Upper lobe of left lung (tissue), 6 donors: ENCODE measurements around the gene LMBR1. TPM values are rescaled to one million over a fixed set of nuclear protein-coding genes. Genes with fewer than 3 reads are reported as not detected.

Source experiments
- ATAC-seq, 2 donors: fragments of 200-7000 bp; cut with Tn5 transposase; one replicate each; pipeline ENCODE4 v1.9.1; 2022; ENCODE audit warnings: mild to moderate bottlenecking in 2 of 2, moderate library complexity in 2 of 2; ENCODE audit not compliant: low FRiP score in 2 of 2
- DNase-seq, 2 donors: peaks; one replicate each; pipeline ENCODE4 v3.0.0-alpha.2; 2019 to 2020
- H3K27ac ChIP-seq, 4 donors: fragments of 200-600 bp; sonication (generic); one replicate each; pipeline ENCODE4 v1.5.1; 2016 to 2019
- H3K27me3 ChIP-seq, 4 donors: fragments of 200-600 bp; sonication (generic); one replicate each; pipeline ENCODE4 v1.5.1; 2017 to 2019
- H3K36me3 ChIP-seq, 4 donors: fragments of 200-600 bp; sonication (generic); one replicate each; pipeline ENCODE4 v1.5.1; 2016 to 2019
- H3K4me1 ChIP-seq, 4 donors: fragments of 200-600 bp; sonication (generic); one replicate each; pipeline ENCODE4 v1.5.1; 2018 to 2019
- H3K4me3 ChIP-seq, 4 donors: fragments of 200-600 bp; sonication (generic); one replicate each; pipeline ENCODE4 v1.5.1; 2017 to 2019; ENCODE audit warnings: mild to moderate bottlenecking in 2 of 4, moderate library complexity in 1 of 4
- H3K9me3 ChIP-seq, 4 donors: fragments of 200-600 bp; sonication (generic); one replicate each; pipeline ENCODE4 v1.5.1; 2018 to 2019
- EP300 ChIP-seq, 4 donors: sonication (generic); formaldehyde crosslinking; IDR thresholded peaks; one replicate each; pipeline ENCODE4 v1.5.1; 2017; ENCODE audit warnings: antibody characterized with exemption in 4 of 4, control low read depth in 2 of 4
- POLR2A ChIP-seq, 4 donors: fragments of 450-650 bp; IDR thresholded peaks; one replicate each; pipeline ENCODE4 v1.5.1; 2016 to 2017; ENCODE audit warnings: antibody characterized with exemption in 4 of 4, mild to moderate bottlenecking in 2 of 4
- POLR2AphosphoS5 ChIP-seq, 2 donors: sonication (generic); formaldehyde crosslinking; IDR thresholded peaks; one replicate each; pipeline ENCODE4 v1.5.1; 2017; ENCODE audit warnings: antibody characterized with exemption in 2 of 2
- WGBS, 2 donors: methylation state at CpG; one replicate each; pipeline ENCODE4 v1.1.5; 2017 to 2018; 5-methylcytosine and 5-hydroxymethylcytosine counted together
- total RNA-seq, 6 donors: library from RNA; depleted of rRNA in 4 of 6; stranded (reverse); fragments of >200 nt in 4 of 6; gene quantifications; one replicate each; pipeline versions ENCODE4 v1.1.0 to v1.2.1, GENCODE V29; 2016 to 2021
- TF ChIP-seq, protein P1 (sequence below), 6 experiments: fragments of 450-650 bp in 4 of 6; fragments of 200-600 bp in 2 of 6; sonication (generic) in 2 of 6; IDR thresholded peaks; one replicate each; pipeline ENCODE4 v1.5.1; 2016 to 2019; ENCODE audit warnings: antibody characterized with exemption in 6 of 6
- donor health status: DM: no; HTN: no; CAD: no; lungs with moderate emphysema.
- donor health status: DM: no; HTN: yes; CAD: no; lungs with severe emphysema.

LMBR1 gene
- total RNA-seq, 6 donors from 2014 or later, result 58.6 to 159 (median 81.0) TPM

- ATAC-seq (no peak), DNase-seq (no peak)
- Histone ChIP-seq H3K36me3 (peaks cover 0 to 7% (median 2%) of the 10 kb centered on the region in 4 donors), H3K4me3 (no peak overlapping the region), H3K27ac (no peak overlapping the region), H3K9me3 (peaks cover 0 to 25% (median 3%) of the 10 kb centered on the region in 4 donors), H3K27me3 (no peaks in the 10 kb centered on the region), H3K4me1 (no peaks in the 10 kb centered on the region)
- 97 to 99% methylated on average over 3 of the region's 3 CpGs for WGBS, 2 donors
- TF ChIP-seq POLR2AphosphoS5 (IDR thresholded peaks at IDR 0.05), result no peak
- no peak for TF ChIP-seq EP300 (IDR thresholded peaks at IDR 0.05)
- TF ChIP-seq, protein P1, sequence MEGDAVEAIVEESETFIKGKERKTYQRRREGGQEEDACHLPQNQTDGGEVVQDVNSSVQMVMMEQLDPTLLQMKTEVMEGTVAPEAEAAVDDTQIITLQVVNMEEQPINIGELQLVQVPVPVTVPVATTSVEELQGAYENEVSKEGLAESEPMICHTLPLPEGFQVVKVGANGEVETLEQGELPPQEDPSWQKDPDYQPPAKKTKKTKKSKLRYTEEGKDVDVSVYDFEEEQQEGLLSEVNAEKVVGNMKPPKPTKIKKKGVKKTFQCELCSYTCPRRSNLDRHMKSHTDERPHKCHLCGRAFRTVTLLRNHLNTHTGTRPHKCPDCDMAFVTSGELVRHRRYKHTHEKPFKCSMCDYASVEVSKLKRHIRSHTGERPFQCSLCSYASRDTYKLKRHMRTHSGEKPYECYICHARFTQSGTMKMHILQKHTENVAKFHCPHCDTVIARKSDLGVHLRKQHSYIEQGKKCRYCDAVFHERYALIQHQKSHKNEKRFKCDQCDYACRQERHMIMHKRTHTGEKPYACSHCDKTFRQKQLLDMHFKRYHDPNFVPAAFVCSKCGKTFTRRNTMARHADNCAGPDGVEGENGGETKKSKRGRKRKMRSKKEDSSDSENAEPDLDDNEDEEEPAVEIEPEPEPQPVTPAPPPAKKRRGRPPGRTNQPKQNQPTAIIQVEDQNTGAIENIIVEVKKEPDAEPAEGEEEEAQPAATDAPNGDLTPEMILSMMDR (IDR thresholded peaks at IDR 0.05), result no peak
- no peak for TF ChIP-seq POLR2A (IDR thresholded peaks at IDR 0.05)
Measured at GRCh38 chr7:156693627-156694026, 199.4 kb downstream of the LMBR1 start.

DNA sequence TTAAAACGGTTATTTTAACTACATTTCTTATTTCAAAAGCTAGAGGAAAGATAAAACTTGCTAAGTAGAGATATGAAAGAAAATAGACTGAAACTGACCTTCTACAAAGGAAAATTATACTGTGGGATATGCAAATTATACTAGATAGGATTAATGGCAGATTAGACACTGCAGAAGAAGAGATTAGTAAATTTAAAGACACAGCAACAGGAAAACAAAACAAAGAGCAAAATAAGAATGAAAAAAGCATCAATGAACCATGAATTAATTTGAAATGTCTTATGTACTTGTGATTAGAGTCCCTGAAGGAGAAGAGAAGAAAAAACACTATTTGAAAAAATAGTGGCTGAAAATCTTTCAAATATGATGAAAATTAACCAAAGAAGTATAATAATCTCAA is 200.1 kb downstream of the LMBR1 start:
- 84 to 85% methylated on average over 1 of the region's 1 CpG for WGBS, 2 donors
- no peak overlapping the region for H3K4me3 ChIP-seq

DNA sequence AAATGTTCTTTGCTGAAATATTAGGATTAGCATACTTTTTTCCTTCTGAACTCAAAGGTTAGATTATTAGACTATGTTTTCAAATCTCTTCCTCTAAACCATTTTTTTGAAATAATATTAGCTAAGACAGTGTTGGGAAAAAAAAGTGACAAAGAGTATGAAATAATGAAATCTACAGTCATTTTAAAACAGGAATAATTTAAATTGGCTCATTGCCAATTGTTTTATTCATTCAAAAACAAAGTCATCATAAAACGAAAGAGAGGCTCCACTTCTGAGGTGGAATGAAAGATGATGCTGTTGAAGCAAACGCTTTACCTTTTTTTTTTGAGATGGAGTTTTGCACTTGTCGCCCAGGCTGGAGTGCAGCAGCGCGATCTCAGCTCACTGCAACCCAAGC is 201.2 kb downstream of the LMBR1 start:
- Histone ChIP-seq H3K36me3 (no peaks in the 10 kb centered on the region), H3K27ac (no peak overlapping the region), H3K4me3 (no peak overlapping the region), H3K9me3 (peaks cover 0 to 6% (median 0%) of the 10 kb centered on the region in 4 donors), H3K4me1 (no peaks in the 10 kb centered on the region), H3K27me3 (no peaks in the 10 kb centered on the region)
- 72 to 91% methylated on average over 5 of the region's 5 CpGs for WGBS, 2 donors
- DNase-seq (no peak), ATAC-seq (no peak)
- TF ChIP-seq, protein P1 (IDR thresholded peaks at IDR 0.05), result no peak
- no peak for TF ChIP-seq POLR2A (IDR thresholded peaks at IDR 0.05)
- TF ChIP-seq EP300 (IDR thresholded peaks at IDR 0.05), result no peak
- no peak for TF ChIP-seq POLR2AphosphoS5 (IDR thresholded peaks at IDR 0.05)

More for the DNA sequence above, 200.1 kb downstream of the LMBR1 start:
- Histone ChIP-seq H3K9me3 (peaks cover 0 to 17% (median 3%) of the 10 kb centered on the region in 4 donors), H3K27me3 (no peaks in the 10 kb centered on the region), H3K36me3 (peaks cover 0 to 1% (median 0%) of the 10 kb centered on the region in 4 donors), H3K4me1 (no peaks in the 10 kb centered on the region), H3K27ac (no peak overlapping the region)
- TF ChIP-seq POLR2A (IDR thresholded peaks at IDR 0.05) (no peak), POLR2AphosphoS5 (IDR thresholded peaks at IDR 0.05) (no peak), EP300 (IDR thresholded peaks at IDR 0.05) (no peak)
- TF ChIP-seq, protein P1 (IDR thresholded peaks at IDR 0.05), result no peak
- DNase-seq (no peak), ATAC-seq (no peak)

DNA sequence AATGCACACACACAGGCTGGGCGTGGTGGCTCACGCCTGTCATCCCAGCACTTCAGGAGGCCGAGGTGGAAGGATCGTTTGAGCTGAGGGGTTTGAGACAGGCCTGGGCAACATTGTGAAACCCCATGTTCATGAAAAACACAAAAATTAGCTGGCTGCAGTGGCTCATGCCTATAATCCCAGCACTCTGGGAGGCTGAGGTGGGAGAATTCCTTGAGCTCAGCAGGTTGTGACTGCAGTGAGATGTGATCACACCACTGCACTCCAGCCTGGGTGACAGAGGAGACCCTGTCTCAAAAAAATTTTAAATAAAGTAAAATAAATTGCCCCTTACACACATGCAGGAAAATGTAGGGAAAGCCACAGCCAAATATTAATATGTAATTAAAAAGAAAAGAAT is 208.3 kb downstream of the LMBR1 start:
- WGBS, 2 donors, result 89 to 94% methylated on average over 4 of the region's 4 CpGs
- H3K4me1 ChIP-seq, result no peaks in the 10 kb centered on the region
- TF ChIP-seq POLR2A (IDR thresholded peaks at IDR 0.05) (no peak), EP300 (IDR thresholded peaks at IDR 0.05) (no peak)
- H3K27me3 ChIP-seq, result no peaks in the 10 kb centered on the region
- H3K4me3 ChIP-seq, result no peak overlapping the region
- no peaks in the 10 kb centered on the region for H3K9me3 ChIP-seq
- DNase-seq (no peak), ATAC-seq (no peak)
- peaks cover 5 to 46% (median 12%) of the 10 kb centered on the region in 4 donors for H3K36me3 ChIP-seq
- no peak overlapping the region for H3K27ac ChIP-seq

GRCh38 chr7:156684251-156684650 is 208.7 kb downstream of the LMBR1 start:
- ATAC-seq (no peak), DNase-seq (no peak)
- 95 to 97% methylated on average over 9 to 10 of the region's 10 CpGs for WGBS, 2 donors
- TF ChIP-seq, protein P1 (IDR thresholded peaks at IDR 0.05), result no peak
- TF ChIP-seq EP300 (IDR thresholded peaks at IDR 0.05), result no peak
- no peak for TF ChIP-seq POLR2A (IDR thresholded peaks at IDR 0.05)
- TF ChIP-seq POLR2AphosphoS5 (IDR thresholded peaks at IDR 0.05), result no peak
- no peaks in the 10 kb centered on the region for H3K4me1 ChIP-seq
- H3K4me3 ChIP-seq, result no peak overlapping the region
- H3K27ac ChIP-seq, result no peak overlapping the region
- H3K36me3 ChIP-seq, result peaks cover 5 to 50% (median 12%) of the 10 kb centered on the region in 4 donors
- no peaks in the 10 kb centered on the region for H3K27me3 ChIP-seq
- H3K9me3 ChIP-seq, result no peaks in the 10 kb centered on the region
